Femur (tissue), 1 donor: ENCODE measurements around the gene MUC13.

ENCODE experiments used
- DNase-seq: peaks from one replicate; pipeline ENCODE4 v3.0.0-alpha.2; 2017

MUC13 gene

DNA sequence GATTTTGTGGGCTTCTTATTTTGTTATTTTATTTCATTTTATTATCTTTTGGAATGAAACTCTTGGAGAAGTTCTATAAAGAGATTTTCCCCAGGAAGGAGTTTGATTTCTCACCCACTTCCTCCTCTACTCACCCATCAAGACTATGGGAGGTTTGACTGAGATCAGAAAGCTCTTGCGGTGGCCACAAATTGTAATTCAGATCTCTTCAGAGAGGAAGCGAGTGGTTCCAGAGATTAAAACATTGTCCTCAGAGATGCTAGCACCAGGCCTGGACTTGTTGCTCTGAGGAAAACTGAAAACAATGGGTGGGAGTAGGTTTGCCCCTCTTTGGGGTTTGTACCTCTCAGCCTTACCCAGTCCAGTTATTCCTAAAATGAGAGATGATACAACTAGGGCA lies 8.1 kb upstream of the MUC13 start:
- DNase-seq: no peak

DNA sequence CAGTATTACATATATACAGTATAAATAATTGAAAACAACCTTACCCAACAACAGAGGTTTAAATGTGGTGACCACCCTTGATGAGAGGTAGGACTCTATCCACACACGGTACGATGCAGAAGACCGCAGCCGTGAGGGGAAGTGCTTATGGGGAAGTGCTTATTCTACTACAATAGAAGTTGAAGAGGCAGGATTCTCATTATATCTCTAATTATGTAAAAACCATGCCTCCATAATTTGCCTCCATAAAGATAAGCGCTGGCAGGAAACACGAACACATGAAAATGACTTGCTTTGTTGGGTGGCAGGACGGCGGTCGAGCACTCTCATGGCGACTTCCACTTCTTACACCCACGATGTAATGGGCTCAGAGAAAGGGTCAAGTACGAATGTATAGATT lies 7.2 kb upstream of the MUC13 start:
- no peak for DNase-seq

DNA sequence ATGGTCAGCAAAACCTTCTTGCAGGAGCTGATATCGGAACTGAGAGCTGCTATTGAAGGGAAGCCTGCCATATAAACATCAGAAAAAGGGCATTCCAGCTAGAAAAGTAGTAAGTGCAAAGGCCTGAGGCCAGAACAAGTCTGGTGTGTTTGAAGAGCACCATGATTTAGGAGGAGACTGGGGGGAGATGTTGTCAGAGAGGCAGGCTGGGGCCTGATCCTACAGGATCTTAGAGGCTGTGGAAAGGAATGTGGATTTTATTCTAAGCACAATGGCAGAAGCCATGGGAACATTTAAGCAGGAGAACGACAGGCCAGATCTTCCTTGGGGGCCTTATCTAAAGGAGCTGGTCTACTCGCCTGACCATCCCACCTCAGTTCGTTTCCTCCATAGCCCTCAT lies 5.1 kb upstream of the MUC13 start:
- no peak for DNase-seq

DNA sequence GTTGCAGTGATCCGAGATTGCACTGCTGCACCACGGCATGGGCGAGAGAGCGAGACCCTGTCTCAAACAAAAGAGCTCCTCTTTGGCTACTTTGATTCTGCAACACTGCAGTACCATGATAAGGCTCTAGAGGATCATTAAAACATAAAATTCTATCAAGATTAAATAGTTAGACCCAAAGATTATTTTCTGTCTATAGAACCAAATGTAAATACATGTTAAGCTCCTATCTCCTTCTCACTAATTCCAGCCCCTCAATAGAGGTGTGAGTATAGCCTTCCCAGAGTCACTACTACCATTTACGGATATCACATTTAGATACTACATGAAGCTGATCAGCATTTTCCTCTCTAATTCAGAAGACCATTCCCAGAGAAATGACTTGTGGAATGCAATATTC lies 4.3 kb upstream of the MUC13 start:
- no peak for DNase-seq

DNA sequence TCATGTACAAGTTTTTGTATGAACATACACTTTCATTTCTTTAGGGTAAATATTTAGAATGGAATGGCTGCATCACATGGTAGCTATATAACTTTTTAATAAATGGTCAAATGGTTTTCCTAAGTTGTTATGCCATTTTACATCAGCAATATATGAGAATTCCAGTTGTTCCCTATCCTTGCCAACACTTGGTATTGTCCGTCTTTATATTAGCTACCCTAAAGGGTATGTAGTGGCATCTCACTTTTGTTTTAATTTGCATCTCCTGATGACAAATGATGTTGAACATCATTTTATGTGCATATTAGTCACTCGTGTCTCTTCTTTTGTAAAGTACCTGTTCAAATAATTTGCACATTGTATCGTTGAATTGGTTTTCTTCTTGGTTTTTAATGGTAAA lies 2.5 kb upstream of the MUC13 start:
- DNase-seq: no peak

DNA sequence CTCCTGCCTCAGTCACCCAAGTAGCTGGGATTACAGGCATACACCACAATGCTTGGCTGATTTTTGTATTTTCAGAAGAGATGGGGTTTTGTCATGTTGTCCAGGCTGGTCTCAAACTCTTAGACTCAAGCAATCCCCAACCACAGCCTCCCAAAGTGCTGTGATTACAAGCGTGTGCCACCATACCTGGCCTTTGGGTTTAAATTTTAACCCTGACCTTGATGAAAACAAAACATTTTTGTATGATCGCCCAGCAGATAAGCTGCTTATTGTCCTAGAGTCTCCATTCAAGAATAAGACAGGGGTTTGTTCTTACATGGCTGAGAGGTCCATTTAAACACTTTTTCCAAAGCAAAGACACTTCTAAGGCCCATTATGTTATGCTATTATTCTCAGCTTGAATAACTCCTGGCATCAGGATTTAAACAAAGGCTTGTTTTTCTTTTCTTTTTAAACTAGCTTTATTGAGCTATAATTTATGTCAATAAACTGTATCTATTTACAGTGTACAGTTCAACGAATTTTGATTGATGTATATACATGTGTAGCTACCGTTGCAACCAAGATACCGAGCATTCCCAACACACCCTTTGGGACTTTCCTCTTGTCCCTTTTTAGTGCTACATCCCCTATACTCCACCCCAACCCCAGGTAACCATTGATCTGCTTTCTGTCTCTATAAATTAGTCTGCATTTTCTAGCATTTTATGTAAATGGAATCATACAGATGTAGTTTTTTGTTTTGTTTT lies 1.4 kb upstream of the MUC13 start:
- no peak for DNase-seq

DNA sequence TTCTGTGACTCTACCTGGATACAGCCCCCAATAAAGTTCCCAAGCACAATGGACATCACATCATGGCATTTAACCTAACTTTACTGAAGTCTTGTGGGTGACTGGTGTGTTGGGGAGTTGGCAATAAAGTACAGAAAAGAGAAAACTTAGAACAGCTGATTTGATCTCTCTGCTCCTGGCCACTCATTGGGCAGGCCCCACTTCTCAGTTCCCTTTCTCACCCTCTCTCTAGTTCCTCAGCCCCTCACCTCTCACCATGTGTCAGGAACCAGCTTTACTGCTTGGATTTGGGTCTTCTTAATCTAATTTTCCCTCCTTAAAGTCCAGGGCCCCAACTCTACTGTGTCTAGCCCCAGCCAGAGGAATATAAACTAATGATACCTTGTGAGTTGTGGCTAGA lies 713 bp upstream of the MUC13 start:
- no peak for DNase-seq

DNA sequence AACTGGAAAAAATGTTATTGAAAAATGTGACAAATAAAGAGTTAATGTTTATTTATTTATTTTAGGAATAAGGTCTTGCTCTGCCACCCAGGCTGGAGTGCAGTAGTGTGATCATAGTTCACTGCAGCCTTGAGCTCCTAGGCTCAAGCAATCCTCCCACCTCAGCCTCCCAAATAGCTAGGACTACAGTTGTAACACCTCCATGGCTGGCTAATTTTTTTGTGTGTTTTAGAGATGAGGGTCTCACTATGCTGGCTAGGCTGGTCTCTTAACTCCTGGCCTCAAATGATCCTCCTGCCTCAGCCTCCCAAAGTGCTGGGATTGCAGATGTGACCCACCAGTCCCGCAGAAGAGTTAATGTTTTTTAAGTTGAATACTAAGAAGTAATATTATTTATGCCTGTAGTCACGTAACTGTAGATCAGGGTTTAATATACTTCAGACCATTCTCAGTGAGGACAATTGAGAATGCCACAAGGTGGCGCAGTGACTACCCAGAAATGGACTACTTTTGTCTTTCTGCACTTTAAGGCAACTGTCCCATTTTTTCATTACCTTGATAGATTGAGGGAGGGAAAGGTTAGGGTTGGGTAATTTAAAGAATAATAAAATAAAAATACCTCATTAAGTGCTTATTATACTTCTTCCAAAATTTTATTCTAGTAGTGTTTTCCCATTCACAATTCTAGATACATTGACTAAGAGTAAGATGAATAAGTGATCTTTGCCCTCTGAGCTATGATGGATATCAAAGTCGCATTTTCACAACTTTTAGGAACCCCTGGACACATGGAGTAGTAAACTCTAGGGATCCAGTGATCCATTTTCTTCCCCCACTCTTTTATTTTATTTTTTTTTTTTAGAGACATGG lies 6.0 kb downstream of the MUC13 start:
- DNase-seq: peak; percentile 67

DNA sequence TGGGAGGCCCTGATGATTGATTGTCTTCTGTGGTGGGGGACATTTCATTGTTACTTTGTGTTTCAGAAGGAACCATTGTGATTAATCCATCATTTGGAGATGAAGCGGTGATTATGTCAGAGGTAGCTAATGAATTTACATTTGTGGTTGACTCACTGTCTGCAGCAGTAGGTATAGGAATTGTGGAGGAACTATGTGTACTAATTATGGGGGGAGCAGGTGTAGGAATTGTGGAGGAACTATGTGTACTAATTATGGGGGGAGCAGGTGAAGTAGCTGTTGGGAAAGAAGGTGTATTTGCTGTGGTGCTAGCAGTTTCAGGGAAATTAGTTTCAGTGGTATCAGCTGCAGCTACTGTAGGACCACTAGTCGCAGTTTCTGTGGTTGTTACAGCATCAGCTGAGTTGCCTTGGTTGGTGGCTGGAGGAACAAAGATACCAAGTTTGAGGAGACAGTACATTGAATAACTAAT lies 6.9 kb downstream of the MUC13 start:
- no peak for DNase-seq

DNA sequence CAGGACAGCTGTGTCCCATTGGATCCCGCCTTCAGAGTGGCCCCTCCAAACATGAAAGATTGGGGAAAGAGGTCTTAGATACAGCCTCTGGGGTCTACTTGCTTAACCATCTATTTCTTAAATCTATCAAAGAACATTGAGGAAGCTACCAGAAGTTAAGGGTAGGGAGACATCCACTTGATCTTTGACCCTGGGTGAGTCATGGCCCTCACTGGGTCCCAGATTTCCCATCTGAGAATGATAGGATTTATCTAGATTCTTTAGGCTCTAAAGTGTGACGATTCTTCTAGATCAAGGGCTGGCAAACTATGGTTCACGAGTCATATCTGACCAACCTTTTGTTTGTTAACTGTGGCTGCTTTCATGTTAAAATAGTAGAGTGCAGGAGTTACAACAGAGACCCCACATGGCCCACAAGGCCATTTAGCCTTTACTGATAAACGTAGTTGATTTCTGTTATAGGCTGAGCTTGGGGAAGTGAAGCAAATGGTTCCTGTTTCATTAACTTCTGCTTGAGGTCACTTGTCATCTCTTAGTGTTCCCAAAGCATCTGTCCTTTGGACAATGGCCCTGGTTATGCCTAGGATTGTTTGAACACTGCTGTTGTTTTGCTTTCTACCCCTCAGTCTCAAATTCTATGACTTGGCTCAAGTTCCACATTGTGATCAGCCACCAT lies 8.0 kb downstream of the MUC13 start:
- no peak for DNase-seq

DNA sequence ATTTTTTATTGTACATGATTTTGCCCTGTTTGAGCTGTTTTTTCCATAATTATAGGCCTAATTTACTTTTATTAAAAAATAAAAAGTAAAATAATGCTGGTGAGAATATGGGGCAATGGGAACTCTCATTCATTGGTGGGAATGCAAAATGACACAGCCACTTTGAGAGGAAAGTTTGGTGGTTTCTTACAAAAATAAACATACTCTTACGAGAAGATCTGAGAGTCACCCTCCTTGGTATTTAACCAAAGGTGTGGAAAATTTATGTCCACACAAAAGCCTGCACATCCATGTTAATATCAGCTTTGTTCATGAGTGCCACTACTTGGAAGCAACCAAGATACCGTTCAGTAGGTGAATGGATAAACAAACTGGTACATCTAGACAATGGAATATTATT lies 9.8 kb downstream of the MUC13 start:
- no peak for DNase-seq

DNA sequence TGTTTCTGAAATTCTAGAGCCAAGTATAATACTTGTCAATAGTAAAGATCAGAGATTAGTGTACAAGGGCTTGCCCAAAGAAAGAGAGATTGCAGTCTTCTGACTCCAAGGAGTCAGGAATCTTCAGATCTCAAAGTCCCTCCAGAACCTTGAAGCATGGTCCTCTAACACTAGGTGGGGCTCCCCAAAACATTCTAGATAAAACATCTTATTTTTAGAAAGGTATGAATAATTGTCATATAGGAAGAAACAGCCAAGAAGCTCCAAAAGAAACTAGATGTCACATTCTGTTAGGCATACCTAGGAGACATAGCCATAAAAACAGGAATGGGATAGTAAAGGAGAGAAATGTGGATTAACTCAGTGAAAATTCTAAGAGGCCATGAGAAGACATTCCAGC lies 10.7 kb downstream of the MUC13 start:
- DNase-seq: no peak

DNA sequence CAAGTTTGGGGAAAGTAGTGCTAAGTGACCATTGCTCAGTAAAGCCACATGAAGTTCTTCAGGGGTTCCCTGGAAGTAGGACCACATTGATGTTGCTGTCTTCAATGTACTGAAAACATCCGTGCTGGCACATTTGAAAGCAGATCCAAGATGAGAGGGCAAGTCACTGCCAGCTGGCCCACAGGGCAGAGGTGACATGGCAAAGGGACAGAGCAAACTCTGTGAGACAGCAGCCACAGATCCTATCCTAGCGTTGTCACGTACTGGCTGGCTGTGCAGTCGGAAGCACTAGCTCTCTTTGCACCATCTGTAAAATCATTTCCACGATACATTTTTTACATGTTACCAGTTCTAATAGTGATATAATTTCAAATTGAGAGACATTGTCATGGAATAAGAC lies 13.8 kb downstream of the MUC13 start:
- DNase-seq: no peak

DNA sequence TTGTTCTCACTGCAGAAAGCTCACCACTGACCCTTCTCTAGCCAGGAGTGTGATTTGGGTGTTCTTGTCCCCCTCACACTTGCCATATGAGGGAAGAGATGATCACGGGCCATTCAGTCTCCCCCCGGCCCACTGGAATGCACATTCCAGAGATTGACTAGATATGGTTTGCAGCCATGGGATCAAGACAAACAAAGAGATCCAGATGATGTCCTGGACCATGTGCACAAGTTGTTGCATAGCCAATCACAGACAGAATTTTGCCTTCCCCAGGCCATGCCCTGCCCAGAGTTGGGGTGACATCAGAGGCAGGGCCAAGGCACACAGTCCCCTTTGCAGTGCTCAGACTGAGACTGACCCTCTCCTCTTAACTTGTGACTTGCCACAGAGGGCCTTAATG lies 14.8 kb downstream of the MUC13 start:
- DNase-seq: no peak

DNA sequence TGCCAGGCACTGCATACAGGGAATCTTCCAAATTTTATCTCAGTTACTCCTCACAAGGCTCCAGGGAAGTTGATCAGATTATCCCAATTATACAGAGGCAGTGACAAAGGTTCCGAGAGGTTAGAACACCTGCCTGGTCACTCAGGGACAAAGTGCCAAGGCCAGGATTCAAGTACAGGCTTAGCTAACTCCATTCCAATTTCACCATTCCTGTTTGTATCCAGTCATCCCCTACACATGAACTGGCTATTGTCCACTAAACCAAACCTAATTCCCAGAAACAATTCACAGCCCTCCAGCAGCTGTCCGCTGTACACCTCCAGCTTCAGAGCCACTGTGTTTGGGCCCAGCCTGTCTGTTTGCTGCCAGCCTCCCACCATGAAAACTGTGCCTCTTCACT lies 16.0 kb downstream of the MUC13 start:
- no peak for DNase-seq

DNA sequence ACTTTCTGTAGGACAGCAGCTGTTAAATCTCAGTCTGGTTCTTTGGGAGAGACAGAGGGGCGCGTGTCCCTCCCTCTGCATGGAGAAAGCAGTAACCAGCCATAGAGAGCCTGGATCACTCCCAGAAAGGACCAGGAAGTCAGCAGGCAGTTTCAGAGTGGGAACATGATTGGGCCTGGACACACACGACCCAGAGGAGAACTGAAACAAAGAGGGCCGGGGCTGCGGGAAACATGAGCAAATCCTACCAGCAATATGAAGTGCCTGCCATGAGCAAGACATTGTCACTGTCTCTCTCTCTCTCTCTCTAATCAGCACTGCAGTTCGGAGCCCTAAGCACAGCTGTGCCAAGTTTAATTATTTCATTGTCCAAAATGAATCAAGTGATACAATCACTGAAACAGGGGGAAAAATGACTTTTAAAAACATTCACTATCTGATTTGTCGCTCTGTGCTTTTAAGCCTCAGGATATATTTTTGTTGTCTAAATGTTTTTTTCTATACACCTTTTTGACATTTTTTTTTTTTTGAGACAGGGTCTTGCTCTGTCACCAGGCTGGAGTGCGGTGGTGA lies 17.6 kb downstream of the MUC13 start:
- DNase-seq: no peak

DNA sequence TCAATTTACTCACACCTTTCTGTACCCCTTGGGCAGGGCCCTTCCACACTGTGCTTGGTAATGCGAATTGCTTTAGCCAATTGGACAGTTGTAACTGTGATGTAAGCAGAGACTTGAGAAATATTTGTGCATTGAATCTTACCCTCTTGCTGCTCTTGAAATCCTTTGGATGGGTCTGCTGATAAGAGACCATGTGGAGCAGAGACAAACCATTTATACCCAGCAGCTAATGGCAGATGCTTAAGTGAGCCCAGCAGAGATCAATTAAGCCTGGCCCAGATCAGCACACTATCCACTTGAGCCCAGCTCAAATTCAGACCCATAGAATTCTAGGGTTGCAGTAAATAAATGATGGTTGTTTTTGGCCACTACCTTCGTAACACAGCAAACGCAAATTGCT lies 19.3 kb downstream of the MUC13 start:
- DNase-seq: no peak

DNA sequence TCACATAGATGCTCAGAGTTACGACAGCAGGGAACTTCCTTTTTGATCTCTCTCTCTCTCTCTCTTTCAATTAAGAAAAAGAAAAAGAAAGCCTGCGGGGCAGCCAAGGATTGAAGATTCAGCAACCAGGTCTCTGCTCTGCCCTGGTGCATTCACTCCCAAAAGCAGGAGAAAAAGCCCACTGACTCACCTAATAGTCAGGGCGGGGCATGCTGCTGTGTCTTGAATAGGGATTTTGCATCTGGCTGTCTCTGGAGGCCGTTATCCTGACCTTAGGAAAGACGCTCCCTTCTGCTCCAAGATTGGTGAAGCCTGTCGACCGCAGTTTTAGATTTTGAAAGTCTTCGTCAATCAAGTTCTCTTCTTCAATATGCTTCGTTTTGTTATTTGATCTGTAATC lies 26.6 kb downstream of the MUC13 start:
- no peak for DNase-seq

DNA sequence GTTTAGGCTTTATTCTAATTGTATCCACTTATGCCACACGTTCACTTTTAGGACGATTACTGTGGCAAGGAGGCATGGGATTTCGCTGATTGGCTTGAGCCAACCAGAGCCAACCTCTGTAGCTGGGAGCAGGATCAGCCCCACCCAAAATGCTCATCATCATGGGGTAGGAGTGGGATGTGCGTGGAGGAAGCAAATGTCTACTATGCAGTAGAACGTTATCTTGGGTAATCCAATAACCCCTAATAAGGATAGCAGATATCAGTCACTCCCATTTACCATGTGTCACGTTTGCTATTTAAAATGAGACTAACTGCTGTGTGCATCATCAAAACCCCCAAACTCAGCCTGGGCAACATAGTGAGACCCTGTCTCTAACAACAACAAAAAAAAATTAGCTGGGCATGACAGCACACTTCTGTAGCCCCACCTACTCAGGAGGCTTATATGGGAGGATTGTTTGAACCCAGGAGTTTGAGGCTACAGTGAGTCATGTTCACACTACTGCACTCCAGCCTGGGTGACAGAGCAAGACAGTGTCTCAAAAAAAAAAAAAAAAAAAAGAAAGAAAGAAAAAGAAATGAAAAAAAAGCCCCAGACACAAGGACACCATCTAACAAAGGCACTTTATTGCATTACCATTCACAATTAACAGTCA lies 29.6 kb downstream of the MUC13 start:
- DNase-seq: no peak

DNA sequence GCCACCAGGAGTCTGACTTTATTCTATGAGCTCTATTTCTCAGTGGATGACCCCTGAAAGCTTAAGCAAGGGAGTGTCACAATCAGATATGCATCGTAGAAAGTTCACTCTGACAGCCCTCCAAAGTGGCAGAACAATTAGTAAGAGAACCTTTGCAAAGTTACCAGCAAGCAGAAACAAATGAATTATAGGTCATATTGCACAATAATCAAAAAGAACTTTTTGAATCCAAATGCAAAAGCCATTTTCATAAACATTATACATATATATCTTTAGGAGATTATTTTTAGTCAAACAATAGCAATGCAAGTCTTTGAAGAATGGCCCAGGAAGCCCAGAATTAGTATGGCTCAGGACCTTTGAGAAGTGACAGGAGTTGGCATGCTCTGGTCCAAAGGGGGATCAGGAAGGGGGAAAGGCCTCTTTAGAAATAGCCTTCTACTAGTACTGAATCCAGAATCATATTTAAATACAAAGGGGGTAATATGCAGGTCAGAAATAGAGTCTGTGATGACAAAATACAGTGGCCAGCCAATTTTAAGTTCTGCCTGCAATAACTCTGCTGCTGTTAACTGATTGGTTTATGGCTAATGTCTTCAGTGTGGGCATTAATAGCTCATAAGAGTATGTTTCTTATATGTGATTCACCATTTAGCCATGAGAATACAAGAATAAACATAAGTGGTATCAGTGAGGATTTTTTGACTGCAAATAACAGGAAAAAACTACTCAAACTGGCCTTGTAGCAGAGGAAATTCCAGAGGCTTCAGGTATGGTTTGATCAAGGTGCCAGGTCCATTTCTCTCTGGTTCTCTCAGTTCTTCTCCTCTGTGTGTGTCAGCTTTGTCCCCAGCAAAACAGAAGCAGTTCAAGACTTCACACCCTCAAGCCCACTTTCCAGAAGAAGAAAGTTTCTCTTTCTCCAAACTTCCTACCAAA lies 30.4 kb downstream of the MUC13 start:
- DNase-seq: no peak

DNA sequence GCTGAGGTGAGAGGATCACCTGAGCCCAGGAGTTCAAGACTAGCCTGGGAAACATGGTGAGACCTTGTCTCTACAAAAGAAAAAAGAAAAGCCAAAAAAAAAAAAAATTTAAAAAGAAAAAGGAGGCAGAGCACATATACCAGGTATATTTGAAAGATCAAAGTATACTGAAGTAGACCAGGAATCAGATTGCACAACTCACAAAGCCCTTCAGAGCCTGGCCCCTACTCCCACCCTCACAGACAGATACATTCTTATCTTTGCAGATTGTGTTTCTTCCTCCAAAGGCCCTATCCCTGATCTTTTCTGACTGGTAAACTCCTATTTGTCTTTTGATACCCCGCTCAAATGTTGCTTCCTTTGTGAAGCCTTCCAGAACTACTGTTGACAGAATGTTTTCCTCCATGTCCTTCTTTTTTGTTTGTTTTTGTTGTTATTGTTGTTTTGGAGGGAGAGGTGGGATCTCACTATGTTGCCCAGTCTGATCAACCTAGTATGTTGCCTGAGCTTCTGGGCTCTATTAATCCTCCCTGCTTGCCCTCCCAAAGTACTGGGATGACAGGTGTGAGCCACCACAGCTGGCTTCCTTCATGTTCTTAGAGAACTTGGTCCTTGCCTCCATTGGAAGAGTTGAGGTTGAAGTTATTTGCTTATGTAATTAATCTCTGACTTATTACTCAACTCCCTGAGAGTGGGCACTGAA lies 37.6 kb downstream of the MUC13 start:
- DNase-seq: no peak
